Measurements from ENCODE around the gene IFIT1B. TPM values are rescaled to one million over a fixed set of nuclear protein-coding genes. Genes with fewer than 3 reads are reported as not detected.

IFIT1B gene
- total and polyA plus RNA-seq, 2 of the 8 experiments (the other 6 are each of a cell fraction or from before 2014, with no cell fraction given) = not detected

GRCh38 chr10:89347701-89348457, 30.0 kb upstream of the IFIT1B start (continued):
- TF ChIP-seq SIX5 (IDR thresholded peaks at IDR 0.05; ENCODE audit: low read depth, low read length) = no peak
- TF ChIP-seq MAFK (IDR thresholded peaks at IDR 0.05; ENCODE audit: low read depth, low read length) = no peak
- no peak for TF ChIP-seq POU5F1 (IDR thresholded peaks at IDR 0.05; ENCODE audit: low read depth, low read length)
- no peak for TF ChIP-seq BCL11A (IDR thresholded peaks at IDR 0.05; ENCODE audit: low read depth in 2 of 2, low read length in 2 of 2)
- TF ChIP-seq POLR2A (IDR thresholded peaks at IDR 0.05; ENCODE audit: control extremely low read depth in 1 of 2, low read depth in 2 of 2, low read length in 2 of 2) = no peak
- TF ChIP-seq CBX8 (IDR thresholded peaks at IDR 0.05; ENCODE audit: borderline replicate concordance, low read depth, low read length) = no peak
- TF ChIP-seq KDM1A (IDR thresholded peaks at IDR 0.05; ENCODE audit: borderline replicate concordance, low read length) = no peak

Data from H1 (cell line).